ENCODE measurements around the gene POLRMT. TPM values are rescaled to one million over a fixed set of nuclear protein-coding genes. Genes with fewer than 3 reads are reported as not detected.

POLRMT gene
- total and polyA plus RNA-seq, 4 donors, result 16.1 to 76.7 (median 38.4) TPM

DNA sequence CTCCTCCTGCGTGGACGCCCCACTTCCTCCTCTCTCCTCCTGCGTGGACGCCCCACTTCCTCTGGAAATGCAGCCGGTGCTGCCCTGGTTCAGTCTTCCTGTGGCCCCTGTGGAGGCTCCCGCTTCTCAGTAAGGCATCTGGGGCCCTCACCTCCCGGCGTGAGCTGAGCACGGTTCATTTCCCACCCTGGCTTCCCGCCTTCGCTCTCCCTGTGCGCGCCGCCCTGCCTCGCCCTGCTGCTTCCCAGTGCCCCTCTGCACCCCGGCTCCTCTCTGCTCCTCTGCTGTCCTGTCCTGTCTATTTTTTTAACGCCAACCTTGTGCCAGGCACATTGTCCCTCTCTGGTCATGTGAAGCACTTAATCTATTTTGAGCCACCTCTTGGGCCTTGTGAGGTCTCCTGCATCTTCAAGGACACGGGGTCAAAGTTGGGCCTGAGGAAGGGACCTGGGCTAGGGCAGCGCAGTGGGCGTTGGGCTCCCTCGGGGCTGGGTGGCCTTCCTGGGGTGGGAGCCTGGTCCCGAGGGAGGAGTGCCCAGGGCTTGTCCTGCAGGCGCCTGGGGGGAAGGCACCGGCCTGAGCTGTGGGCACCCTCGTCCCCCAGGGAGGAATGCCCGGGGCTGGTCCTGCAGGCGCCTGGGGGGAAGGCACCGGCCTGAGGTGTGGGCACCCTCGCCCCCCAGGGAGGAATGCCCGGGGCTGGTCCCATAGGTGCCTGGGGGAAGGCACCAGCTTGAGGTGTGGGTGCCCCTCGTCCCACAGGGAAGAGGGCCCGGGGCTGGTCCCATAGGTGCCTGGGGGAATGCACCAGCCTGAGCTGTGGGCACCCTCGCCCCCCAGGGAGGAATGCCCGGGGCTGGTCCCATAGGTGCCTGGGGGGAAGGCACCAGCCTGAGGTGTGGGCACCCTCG, 30.7 kb downstream of the POLRMT start:
- Histone ChIP-seq H3K9me3 (ENCODE audit: control insufficient read depth in 4 of 4, insufficient read depth in 3 of 4, low read length in 3 of 4) (no peaks in the 10 kb centered on the region), H3K36me3 (ENCODE audit: control insufficient read depth in 4 of 4, insufficient read depth in 4 of 4, low read length in 4 of 4) (no peaks in the 10 kb centered on the region), H3K27ac (ENCODE audit: low read depth in 1 of 2, low read length in 1 of 2) (no peak overlapping the region), H3K27me3 (ENCODE audit: control insufficient read depth in 3 of 3, insufficient read depth in 3 of 3, low read length in 2 of 3) (no peaks in the 10 kb centered on the region), H3K9ac (ENCODE audit: insufficient read depth in 1 of 2, low read length in 2 of 2) (no peak overlapping the region), H3K4me1 (ENCODE audit: control insufficient read depth in 5 of 5, insufficient read depth in 5 of 5, low read length in 5 of 5) (peaks cover 0 to 3% (median 0%) of the 10 kb centered on the region in 5 donors), H3K4me3 (no peak overlapping the region)
- ATAC-seq (ENCODE audit: insufficient read depth, low FRiP score) (no peak), DNase-seq (no peak)
- 76 to 81% methylated on average over 35 of the region's 35 CpGs for WGBS, 2 donors
- TF ChIP-seq, protein P1, sequence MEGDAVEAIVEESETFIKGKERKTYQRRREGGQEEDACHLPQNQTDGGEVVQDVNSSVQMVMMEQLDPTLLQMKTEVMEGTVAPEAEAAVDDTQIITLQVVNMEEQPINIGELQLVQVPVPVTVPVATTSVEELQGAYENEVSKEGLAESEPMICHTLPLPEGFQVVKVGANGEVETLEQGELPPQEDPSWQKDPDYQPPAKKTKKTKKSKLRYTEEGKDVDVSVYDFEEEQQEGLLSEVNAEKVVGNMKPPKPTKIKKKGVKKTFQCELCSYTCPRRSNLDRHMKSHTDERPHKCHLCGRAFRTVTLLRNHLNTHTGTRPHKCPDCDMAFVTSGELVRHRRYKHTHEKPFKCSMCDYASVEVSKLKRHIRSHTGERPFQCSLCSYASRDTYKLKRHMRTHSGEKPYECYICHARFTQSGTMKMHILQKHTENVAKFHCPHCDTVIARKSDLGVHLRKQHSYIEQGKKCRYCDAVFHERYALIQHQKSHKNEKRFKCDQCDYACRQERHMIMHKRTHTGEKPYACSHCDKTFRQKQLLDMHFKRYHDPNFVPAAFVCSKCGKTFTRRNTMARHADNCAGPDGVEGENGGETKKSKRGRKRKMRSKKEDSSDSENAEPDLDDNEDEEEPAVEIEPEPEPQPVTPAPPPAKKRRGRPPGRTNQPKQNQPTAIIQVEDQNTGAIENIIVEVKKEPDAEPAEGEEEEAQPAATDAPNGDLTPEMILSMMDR (IDR thresholded peaks at IDR 0.05; ENCODE audit: control extremely low read depth, extremely low read depth), result no peak

DNA sequence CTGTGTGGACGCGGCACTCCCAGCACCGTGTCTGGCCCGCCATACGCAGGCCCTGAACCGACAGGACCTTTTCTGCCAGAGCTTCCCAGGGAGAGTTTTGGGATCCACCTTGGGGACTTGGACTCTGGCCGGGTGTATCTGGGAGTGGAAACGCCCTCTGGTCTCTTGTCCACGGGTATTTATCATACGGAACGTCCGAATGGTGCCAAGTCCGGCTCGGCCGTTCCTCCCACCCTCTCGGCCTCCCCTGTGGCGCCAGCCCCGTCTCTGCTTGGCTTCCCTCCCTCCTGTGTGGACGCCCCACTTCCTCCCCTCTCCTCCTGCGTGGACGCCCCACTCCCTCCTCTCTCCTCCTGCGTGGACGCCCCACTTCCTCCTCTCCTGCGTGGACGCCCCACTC, 31.5 kb downstream of the POLRMT start:
- no peak overlapping the region for H3K4me3 ChIP-seq
- no peaks in the 10 kb centered on the region for H3K9me3 ChIP-seq (ENCODE audit: control insufficient read depth in 4 of 4, insufficient read depth in 3 of 4, low read length in 3 of 4)
- ATAC-seq (ENCODE audit: insufficient read depth, low FRiP score), result no peak
- H3K36me3 ChIP-seq (ENCODE audit: control insufficient read depth in 4 of 4, insufficient read depth in 4 of 4, low read length in 4 of 4), result no peaks in the 10 kb centered on the region
- H3K27me3 ChIP-seq (ENCODE audit: control insufficient read depth in 3 of 3, insufficient read depth in 3 of 3, low read length in 2 of 3), result no peaks in the 10 kb centered on the region
- H3K27ac ChIP-seq (ENCODE audit: low read depth in 1 of 2, low read length in 1 of 2), result no peak overlapping the region
- DNase-seq, result no peak
- H3K4me1 ChIP-seq (ENCODE audit: control insufficient read depth in 5 of 5, insufficient read depth in 5 of 5, low read length in 5 of 5), result no peaks in the 10 kb centered on the region
- TF ChIP-seq, protein P1 (IDR thresholded peaks at IDR 0.05; ENCODE audit: control extremely low read depth, extremely low read depth), result no peak
- 68 to 88% methylated on average over 25 of the region's 25 CpGs for WGBS, 2 donors
- no peak overlapping the region for H3K9ac ChIP-seq (ENCODE audit: insufficient read depth in 1 of 2, low read length in 2 of 2)

DNA sequence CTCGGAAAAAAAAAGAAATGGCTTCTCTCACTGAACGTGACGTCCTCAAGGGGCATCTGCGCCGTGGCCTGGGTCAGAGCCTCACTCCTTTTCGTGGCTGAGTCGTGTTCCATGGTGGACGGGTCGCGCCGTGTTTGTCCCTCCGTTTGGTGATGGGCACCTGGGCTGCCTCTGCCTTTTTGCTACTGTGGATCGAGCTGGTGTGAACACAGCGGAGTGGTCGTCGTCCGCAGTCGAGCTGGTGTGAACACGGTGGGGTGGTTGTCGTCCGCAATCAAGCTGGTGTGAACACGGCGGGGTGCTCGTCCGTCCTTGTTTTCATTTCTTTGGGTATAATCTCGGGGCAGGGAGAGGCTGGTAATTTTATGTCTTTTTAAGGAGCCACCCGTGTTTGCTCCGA, 32.0 kb downstream of the POLRMT start:
- Histone ChIP-seq H3K27me3 (ENCODE audit: control insufficient read depth in 3 of 3, insufficient read depth in 3 of 3, low read length in 2 of 3) (no peaks in the 10 kb centered on the region), H3K9me3 (ENCODE audit: control insufficient read depth in 4 of 4, insufficient read depth in 3 of 4, low read length in 3 of 4) (no peaks in the 10 kb centered on the region), H3K9ac (ENCODE audit: insufficient read depth in 1 of 2, low read length in 2 of 2) (no peak overlapping the region), H3K4me1 (ENCODE audit: control insufficient read depth in 5 of 5, insufficient read depth in 5 of 5, low read length in 5 of 5) (no peaks in the 10 kb centered on the region), H3K36me3 (ENCODE audit: control insufficient read depth in 4 of 4, insufficient read depth in 4 of 4, low read length in 4 of 4) (no peaks in the 10 kb centered on the region), H3K27ac (ENCODE audit: low read depth in 1 of 2, low read length in 1 of 2) (no peak overlapping the region), H3K4me3 (no peak overlapping the region)
- TF ChIP-seq, protein P1 (IDR thresholded peaks at IDR 0.05; ENCODE audit: control extremely low read depth, extremely low read depth), result no peak
- ATAC-seq (ENCODE audit: insufficient read depth, low FRiP score) (no peak), DNase-seq (no peak)
- 85 to 93% methylated on average over 28 of the region's 28 CpGs for WGBS, 2 donors
